T-cell (primary cell): ENCODE results near the gene FRMPD1. TPM values are rescaled to one million over a fixed set of nuclear protein-coding genes. Genes with fewer than 3 reads are reported as not detected.
A peak's percentile ranks its signal among the peaks of the same experiment; 100 is the strongest.

ENCODE experiments used
- ATAC-seq, 4 experiments: fragments of 200-7000 bp in 3 of 4; fragments of 150-1000 bp in 1 of 4; cut with Tn5 transposase; replicated peaks in 1 of 4; 1 replicate in 3 of 4; 2 replicates in 1 of 4; pipeline ENCODE4 v1.10.0; 2021; ENCODE audit warnings: moderate library complexity in 3 of 4, mild to moderate bottlenecking in 2 of 4, moderate number of reproducible peaks in 1 of 4
- CTCF ChIA-PET, 2 donors: fragments of 300-600 bp; sonication (Branson Sonifier 250); formaldehyde crosslinking; loops; one replicate each; lab custom pipeline; 2022; ENCODE audit warnings: antibody characterized with exemption in 2 of 2; lab: Charles Lee
- POLR2A ChIA-PET, 2 donors: fragments of 300-600 bp; sonication (Branson Sonifier 250); formaldehyde crosslinking; loops; one replicate each; lab custom pipeline; 2022; ENCODE audit warnings: antibody characterized with exemption in 2 of 2; lab: Charles Lee
- DNase-seq, 35 experiments: peaks; one replicate each; pipeline versions ENCODE4 v3.0.0 to v3.0.0-alpha.2; 2013 to 2023
- H3K27ac ChIP-seq: one replicate; pipeline ENCODE4 v1.5.1; 2013; ENCODE audit warnings: low read length
- H3K27me3 ChIP-seq, 2 experiments: replicated peaks in 1 of 2; 1 replicate in 1 of 2; 2 replicates in 1 of 2; pipeline versions ENCODE4 v1.6.1 to v1.7.0; 2013; ENCODE audit warnings: low read length in 1 of 2, mixed read lengths in 1 of 2; ENCODE audit not compliant: control insufficient read depth in 2 of 2, insufficient read depth in 2 of 2; ENCODE audit errors: extremely low read depth in 1 of 2
- H3K36me3 ChIP-seq, 2 donors: 1 replicate in 1 of 2; 2 replicates in 1 of 2; pipeline versions ENCODE4 v1.6.1 to v1.7.0; 2013; ENCODE audit warnings: low read length in 1 of 2; ENCODE audit not compliant: control insufficient read depth in 2 of 2, insufficient read depth in 1 of 2; ENCODE audit errors: extremely low read depth in 1 of 2
- H3K4me1 ChIP-seq, 2 experiments: 1 replicate in 1 of 2; 2 replicates in 1 of 2; pipeline versions ENCODE4 v1.6.1 to v1.7.0; 2013; ENCODE audit warnings: low read length in 2 of 2, mixed read lengths in 1 of 2; ENCODE audit not compliant: insufficient read depth in 2 of 2, control insufficient read depth in 1 of 2; ENCODE audit errors: extremely low read depth in 1 of 2
- H3K4me3 ChIP-seq, 2 donors: 1 replicate in 1 of 2; 2 replicates in 1 of 2; pipeline versions ENCODE4 v1.5.1 to v1.7.0; 2013; ENCODE audit warnings: mild to moderate bottlenecking in 2 of 2, low read length in 1 of 2, moderate library complexity in 1 of 2; ENCODE audit not compliant: control insufficient read depth in 1 of 2; ENCODE audit errors: extremely low read depth in 1 of 2
- H3K9me3 ChIP-seq: 2 replicates; pipeline ENCODE4 v1.7.0; 2013
- H3K27ac Mint-ChIP-seq, 2 donors: one replicate each; pipeline ENCODE4 v1.8.0; 2020 to 2021; ENCODE audit warnings: mild to moderate bottlenecking in 2 of 2, mixed read lengths in 2 of 2
- H3K27me3 Mint-ChIP-seq, 2 donors: one replicate each; pipeline ENCODE4 v1.8.0; 2021 to 2022; ENCODE audit warnings: mixed read lengths in 2 of 2
- H3K36me3 Mint-ChIP-seq: one replicate; pipeline ENCODE4 v1.8.0; 2021; ENCODE audit warnings: mixed read lengths
- H3K4me1 Mint-ChIP-seq, 3 donors: one replicate each; pipeline ENCODE4 v1.8.0; 2020 to 2022; ENCODE audit warnings: mixed read lengths in 3 of 3, mild to moderate bottlenecking in 1 of 3
- H3K4me3 Mint-ChIP-seq, 3 donors: one replicate each; pipeline ENCODE4 v1.8.0; 2020 to 2022; ENCODE audit warnings: mild to moderate bottlenecking in 3 of 3, mixed read lengths in 3 of 3, moderate library complexity in 3 of 3
- H3K9me3 Mint-ChIP-seq, 3 donors: one replicate each; pipeline ENCODE4 v1.8.0; 2020 to 2022; ENCODE audit warnings: mixed read lengths in 3 of 3
- WGBS: methylation state at CpG from one replicate; pipeline ENCODE4 v1.1.5; 2013; ENCODE audit warnings: missing lambda C conversion rate; ENCODE audit not compliant: insufficient coverage; 5-methylcytosine and 5-hydroxymethylcytosine counted together
- total RNA-seq, 35 experiments: library from RNA in 6 of 35; stranded (reverse) in 6 of 35; fragments of 120-200 nt in 1 of 35; gene quantifications; one replicate each; pipeline versions ENCODE4 v1.2.1 to v1.2.4 and lab custom pipeline; 2013 to 2026

The FRMPD1 gene
- total RNA-seq, 5 donors from 2014 or later (not counting 1 experiment from before 2014, with no cell fraction given): not detected

GRCh38 chr9:37740128-37740527 is 89.4 kb downstream of the FRMPD1 start:
- ATAC-seq (no peak), DNase-seq (no peak)
- Mint-ChIP-seq H3K4me3 (no peak overlapping the region), H3K27me3 (peaks cover 0 to 11% of the 10 kb centered on the region in 2 donors), H3K36me3 (no peaks in the 10 kb centered on the region), H3K9me3 (no peaks in the 10 kb centered on the region), H3K27ac (no peak overlapping the region), H3K4me1 (no peaks in the 10 kb centered on the region)
- peaks cover 0 to 16% of the 10 kb centered on the region in 2 experiments for H3K27me3 ChIP-seq
- H3K9me3 ChIP-seq: no peaks in the 10 kb centered on the region
- H3K4me3 ChIP-seq: no peak overlapping the region
- ChIA-PET CTCF (no interaction called here), POLR2A (no interaction called here)
- no peak overlapping the region for H3K27ac ChIP-seq
- WGBS: 80% methylated on average over 11 of the region's 16 CpGs
- no peaks in the 10 kb centered on the region for H3K36me3 ChIP-seq
- no peaks in the 10 kb centered on the region for H3K4me1 ChIP-seq

GRCh38 chr9:37740631-37741328 is 90.0 kb downstream of the FRMPD1 start:
- Mint-ChIP-seq H3K9me3 (no peaks in the 10 kb centered on the region), H3K36me3 (no peaks in the 10 kb centered on the region), H3K4me1 (no peaks in the 10 kb centered on the region), H3K27me3 (peaks cover 0 to 11% of the 10 kb centered on the region in 2 donors), H3K4me3 (no peak overlapping the region), H3K27ac (no peak overlapping the region)
- ChIA-PET POLR2A (no interaction called here), CTCF (no interaction called here)
- no peak for DNase-seq
- no peak overlapping the region for H3K4me3 ChIP-seq
- WGBS: 86% methylated on average over 14 of the region's 15 CpGs
- H3K36me3 ChIP-seq: no peaks in the 10 kb centered on the region
- H3K27ac ChIP-seq: no peak overlapping the region
- H3K27me3 ChIP-seq: peaks cover 0 to 16% of the 10 kb centered on the region in 2 experiments
- H3K4me1 ChIP-seq: no peaks in the 10 kb centered on the region
- no peak for ATAC-seq
- no peaks in the 10 kb centered on the region for H3K9me3 ChIP-seq

GRCh38 chr9:37745970-37746369 is 95.2 kb downstream of the FRMPD1 start:
- Histone ChIP-seq H3K36me3 (no peaks in the 10 kb centered on the region), H3K27ac (no peak overlapping the region), H3K27me3 (peaks cover 0 to 8% of the 10 kb centered on the region in 2 experiments), H3K4me3 (no peak overlapping the region), H3K4me1 (no peaks in the 10 kb centered on the region), H3K9me3 (no peaks in the 10 kb centered on the region)
- Mint-ChIP-seq H3K36me3 (no peaks in the 10 kb centered on the region), H3K27me3 (no peaks in the 10 kb centered on the region), H3K4me3 (no peak overlapping the region), H3K9me3 (no peaks in the 10 kb centered on the region), H3K27ac (no peak overlapping the region), H3K4me1 (no peaks in the 10 kb centered on the region)
- POLR2A ChIA-PET: no interaction called here
- CTCF ChIA-PET: interaction anchor here in 1 of 2 donors (0.8 kb wide), 1 partner anchor 52 kb away, joined by 3 read pairs; no protein-coding TSS in a partner anchor
- no peak for ATAC-seq
- DNase-seq: no peak
- WGBS: 66% methylated on average over 6 of the region's 8 CpGs

- H3K27me3 ChIP-seq: peaks cover 0 to 5% of the 10 kb centered on the region in 2 experiments
- Mint-ChIP-seq H3K27ac (no peak overlapping the region), H3K9me3 (no peaks in the 10 kb centered on the region), H3K4me1 (no peaks in the 10 kb centered on the region), H3K36me3 (no peaks in the 10 kb centered on the region), H3K27me3 (no peaks in the 10 kb centered on the region), H3K4me3 (no peak overlapping the region)
- ChIA-PET CTCF (interaction anchor here in 1 of 2 donors (0.6 kb wide), 1 partner anchor 166 kb away, joined by 3 read pairs; no protein-coding TSS in a partner anchor), POLR2A (no interaction called here)
- no peaks in the 10 kb centered on the region for H3K36me3 ChIP-seq
- no peaks in the 10 kb centered on the region for H3K9me3 ChIP-seq
- no peaks in the 10 kb centered on the region for H3K4me1 ChIP-seq
- H3K4me3 ChIP-seq: no peak overlapping the region
- WGBS: 82% methylated on average over 19 of the region's 24 CpGs
- ATAC-seq (no peak), DNase-seq (no peak)
- no peak overlapping the region for H3K27ac ChIP-seq
These were observed 95.9 kb downstream of the FRMPD1 start for GRCh38 chr9:37746448-37747270.

- POLR2A ChIA-PET: no interaction called here
- DNase-seq (peak in 33 of 35 experiments; percentile 12 to 70 (median 35)), ATAC-seq (peak; percentile 82 to 89 (median 84))
- no peak overlapping the region for H3K27ac Mint-ChIP-seq
- Histone ChIP-seq H3K27me3 (peaks cover 0 to 5% of the 10 kb centered on the region in 2 experiments), H3K9me3 (no peaks in the 10 kb centered on the region), H3K36me3 (no peaks in the 10 kb centered on the region), H3K27ac (no peak overlapping the region), H3K4me3 (no peak overlapping the region), H3K4me1 (no peaks in the 10 kb centered on the region)
- H3K4me3 Mint-ChIP-seq: no peak overlapping the region
- no peaks in the 10 kb centered on the region for H3K36me3 Mint-ChIP-seq
- WGBS: 78% methylated on average over 2 of the region's 3 CpGs
- no peaks in the 10 kb centered on the region for H3K4me1 Mint-ChIP-seq
- no peaks in the 10 kb centered on the region for H3K9me3 Mint-ChIP-seq
- CTCF ChIA-PET: interaction anchor here (0.6 kb wide), 2 partner anchors 22 to 165 kb away, joined by 3 read pairs; no protein-coding TSS in a partner anchor
- H3K27me3 Mint-ChIP-seq: no peaks in the 10 kb centered on the region
These were observed 96.6 kb downstream of the FRMPD1 start for GRCh38 chr9:37747271-37747753.

GRCh38 chr9:37749129-37749528 is 98.4 kb downstream of the FRMPD1 start:
- no peaks in the 10 kb centered on the region for H3K36me3 Mint-ChIP-seq
- 71% methylated on average over 1 of the region's 5 CpGs for WGBS
- CTCF ChIA-PET: interaction anchor here in 1 of 2 donors (0.6 to 1.2 kb wide), 3 partner anchors 10 to 722 kb away, joined by 3 read pairs; no protein-coding TSS in a partner anchor
- peaks cover 4 to 16% (median 14%) of the 10 kb centered on the region in 3 donors for H3K4me1 Mint-ChIP-seq
- Histone ChIP-seq H3K9me3 (no peaks in the 10 kb centered on the region), H3K27me3 (peaks cover 0 to 5% of the 10 kb centered on the region in 2 experiments), H3K27ac (no peak overlapping the region), H3K4me1 (peaks cover 1 to 9% of the 10 kb centered on the region in 2 experiments), H3K4me3 (no peak overlapping the region), H3K36me3 (no peaks in the 10 kb centered on the region)
- POLR2A ChIA-PET: no interaction called here
- DNase-seq (no peak), ATAC-seq (no peak)
- H3K9me3 Mint-ChIP-seq: no peaks in the 10 kb centered on the region
- H3K27ac Mint-ChIP-seq: no peak overlapping the region
- no peak overlapping the region for H3K4me3 Mint-ChIP-seq
- H3K27me3 Mint-ChIP-seq: no peaks in the 10 kb centered on the region
